HepG2 (cell line): Measurements from ENCODE around the gene ZSCAN23. TPM values are rescaled to one million over a fixed set of nuclear protein-coding genes. Genes with fewer than 3 reads are reported as not detected.

ENCODE experiments used
- ATF7-NPFF ChIP-seq: sonication (generic); formaldehyde crosslinking; IDR thresholded peaks from 2 replicates; pipeline ENCODE4 v1.8.1; 2023; ENCODE audit warnings: mild to moderate bottlenecking, low read depth, missing genetic modification reagents, moderate library complexity
- CBFB ChIP-seq: sonication (generic); formaldehyde crosslinking; IDR thresholded peaks from 2 replicates; pipeline ENCODE4 v1.4.0; 2020; ENCODE audit warnings: missing genetic modification reagents
- CEBPB ChIP-seq: IDR thresholded peaks from 2 replicates; pipeline ENCODE4 v1.6.1; 2011; ENCODE audit warnings: low read depth, low read length, improper control_type of control experiment, borderline replicate concordance
- ELF1 ChIP-seq: sonication (generic); formaldehyde crosslinking; IDR thresholded peaks from 2 replicates; pipeline ENCODE4 v1.4.0; 2020; ENCODE audit warnings: missing genetic modification reagents
- FOXM1 ChIP-seq: sonication (generic); formaldehyde crosslinking; IDR thresholded peaks from 2 replicates; pipeline ENCODE4 v1.5.0; 2020; ENCODE audit warnings: missing genetic modification reagents
- ZFP41 ChIP-seq: sonication (generic); formaldehyde crosslinking; IDR thresholded peaks from 2 replicates; pipeline ENCODE4 v1.4.0; 2020; ENCODE audit warnings: mild to moderate bottlenecking, missing genetic modification reagents, borderline replicate concordance
- ZKSCAN1 ChIP-seq: fragments of 150-350 bp; IDR thresholded peaks from 2 replicates; pipeline ENCODE4 v1.6.1; 2014; ENCODE audit warnings: low read length
- ZNF232 ChIP-seq: sonication (generic); formaldehyde crosslinking; IDR thresholded peaks from 2 replicates; pipeline ENCODE4 v1.4.0; 2020; ENCODE audit warnings: missing genetic modification reagents, borderline replicate concordance
- ZNF331 ChIP-seq: sonication (generic); formaldehyde crosslinking; IDR thresholded peaks from 2 replicates; pipeline ENCODE4 v1.4.0; 2020; ENCODE audit warnings: missing genetic modification reagents
- ZNF589 ChIP-seq: sonication (generic); formaldehyde crosslinking; conservative IDR thresholded peaks from 2 replicates; pipeline ENCODE4 v1.8.0; 2022; ENCODE audit warnings: mild to moderate bottlenecking, moderate library complexity, missing genetic modification reagents
- polyA plus RNA-seq, 8 experiments: library from polyadenylated mRNA; depleted of rRNA in 3 of 8; stranded (reverse) in 7 of 8; unstranded in 1 of 8; fragments of >200 nt; fragmentation: Illumina TruSeq in 4 of 8; extraction: Trizol in 4 of 8; gene quantifications; 2 replicates each; pipeline versions ENCODE4 v1.2.1 to v1.2.3, GENCODE V29; 2011 to 2016; ENCODE audit warnings: low read depth in 4 of 8, missing spikeins in 1 of 8, mixed read lengths in 1 of 8; ENCODE audit not compliant: insufficient read depth in 1 of 8
- total RNA-seq, 5 experiments: library from RNA; depleted of rRNA; stranded (reverse); fragments of >200 nt; fragmentation: Illumina TruSeq; extraction: Trizol; gene quantifications; 2 replicates each; pipeline ENCODE4 v1.2.3, GENCODE V29; 2016; ENCODE audit warnings: low read depth in 1 of 5
- TF ChIP-seq, protein P1 (sequence below): sonication (generic); formaldehyde crosslinking; IDR thresholded peaks from 2 replicates; pipeline ENCODE4 v1.5.1; 2020; ENCODE audit warnings: mild to moderate bottlenecking, moderate library complexity, missing genetic modification reagents
- TF ChIP-seq, protein P2 (sequence below): sonication (generic); formaldehyde crosslinking; IDR thresholded peaks from 2 replicates; pipeline ENCODE4 v1.4.0; 2020; ENCODE audit warnings: missing genetic modification reagents, borderline replicate concordance
- TF ChIP-seq, protein P3 (sequence below): sonication (generic); formaldehyde crosslinking; IDR thresholded peaks from 2 replicates; pipeline ENCODE4 v1.5.1; 2020; ENCODE audit warnings: missing genetic modification reagents, mild to moderate bottlenecking, borderline replicate concordance
- TF ChIP-seq, protein P4 (sequence below), 2 experiments: fragments of 450-650 bp in 1 of 2; sonication (generic) in 1 of 2; formaldehyde crosslinking; IDR thresholded peaks; 2 replicates each; pipeline versions ENCODE4 v1.5.0 to v1.8.0; 2020 to 2022; ENCODE audit warnings: mild to moderate bottlenecking in 1 of 2, missing genetic modification reagents in 1 of 2
- TF ChIP-seq, protein P5 (sequence below): sonication (generic); formaldehyde crosslinking; IDR thresholded peaks from 2 replicates; pipeline ENCODE4 v1.4.0; 2020; ENCODE audit warnings: missing genetic modification reagents, borderline replicate concordance

The ZSCAN23 gene
- total and polyA plus RNA-seq, 2 of the 13 experiments (the other 11 are each of a cell fraction or from before 2014, with no cell fraction given) = 0.29 to 1.2 TPM

DNA sequence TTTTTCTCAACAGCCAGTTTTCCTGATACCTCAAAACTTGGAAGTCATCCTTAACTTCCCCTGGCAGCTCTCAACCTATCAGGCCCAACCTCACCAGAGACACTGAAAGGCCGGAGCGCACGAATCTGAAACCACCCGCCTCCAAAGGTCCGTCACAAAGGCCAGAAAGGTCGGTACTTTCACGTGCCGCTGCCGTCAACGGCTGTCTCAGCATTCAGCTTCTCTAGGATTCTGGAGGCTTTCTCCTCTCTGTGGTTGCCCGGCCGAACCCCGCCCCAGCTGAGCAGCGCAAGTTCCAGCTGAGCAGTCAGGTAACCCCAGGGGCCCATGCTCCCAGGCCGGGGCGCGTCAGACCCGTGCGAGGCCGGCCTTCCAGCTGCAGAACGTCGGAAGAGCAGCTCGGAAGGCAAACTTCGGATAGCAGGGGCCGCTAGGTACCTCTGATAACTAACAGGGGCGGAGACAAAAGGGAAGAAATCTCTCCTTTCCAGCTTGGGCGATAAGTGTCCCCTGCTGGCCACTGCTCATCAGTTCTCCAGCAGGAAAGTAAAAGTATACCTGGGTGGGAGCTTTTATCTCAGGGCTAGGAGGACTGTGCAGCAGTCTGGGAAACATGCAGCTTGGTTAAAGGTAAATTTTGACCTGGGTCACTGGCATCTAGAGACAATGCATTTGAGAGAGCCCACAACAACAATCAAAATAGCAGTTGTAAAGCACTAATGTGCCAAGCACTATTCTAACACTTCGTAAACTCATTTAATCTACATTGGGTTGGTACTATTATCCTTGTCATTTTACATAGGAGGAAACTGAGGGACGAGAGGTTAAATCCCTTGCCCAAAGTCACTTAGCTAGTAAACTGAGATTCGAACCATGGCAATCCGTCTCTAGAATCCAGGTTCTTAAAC lies 59.8 kb downstream of the ZSCAN23 start (continued):
- TF ChIP-seq, protein P1, sequence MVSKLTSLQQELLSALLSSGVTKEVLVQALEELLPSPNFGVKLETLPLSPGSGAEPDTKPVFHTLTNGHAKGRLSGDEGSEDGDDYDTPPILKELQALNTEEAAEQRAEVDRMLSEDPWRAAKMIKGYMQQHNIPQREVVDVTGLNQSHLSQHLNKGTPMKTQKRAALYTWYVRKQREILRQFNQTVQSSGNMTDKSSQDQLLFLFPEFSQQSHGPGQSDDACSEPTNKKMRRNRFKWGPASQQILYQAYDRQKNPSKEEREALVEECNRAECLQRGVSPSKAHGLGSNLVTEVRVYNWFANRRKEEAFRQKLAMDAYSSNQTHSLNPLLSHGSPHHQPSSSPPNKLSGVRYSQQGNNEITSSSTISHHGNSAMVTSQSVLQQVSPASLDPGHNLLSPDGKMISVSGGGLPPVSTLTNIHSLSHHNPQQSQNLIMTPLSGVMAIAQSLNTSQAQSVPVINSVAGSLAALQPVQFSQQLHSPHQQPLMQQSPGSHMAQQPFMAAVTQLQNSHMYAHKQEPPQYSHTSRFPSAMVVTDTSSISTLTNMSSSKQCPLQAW = peak; percentile 97
- TF ChIP-seq ATF7-NPFF (CRISPR knock-in tag) (peak; percentile 67; the same call in 1 of the 2 replicates), ZNF589 (0 out of 2 replicates have a peak, but pooled peaks have one; percentile 75), ZNF331 (CRISPR knock-in tag) (peak; percentile 83), CBFB (CRISPR knock-in tag) (peak; percentile 42), ZKSCAN1 (no peak), FOXM1 (no peak), CEBPB (no peak), ZNF232 (peak; percentile 82; the same call in 1 of the 2 replicates), ELF1 (CRISPR knock-in tag) (peak; percentile 72; the same call in 1 of the 2 replicates), ZFP41 (CRISPR knock-in tag) (peak; percentile 75; the same call in 1 of the 2 replicates)
- TF ChIP-seq, protein P2, sequence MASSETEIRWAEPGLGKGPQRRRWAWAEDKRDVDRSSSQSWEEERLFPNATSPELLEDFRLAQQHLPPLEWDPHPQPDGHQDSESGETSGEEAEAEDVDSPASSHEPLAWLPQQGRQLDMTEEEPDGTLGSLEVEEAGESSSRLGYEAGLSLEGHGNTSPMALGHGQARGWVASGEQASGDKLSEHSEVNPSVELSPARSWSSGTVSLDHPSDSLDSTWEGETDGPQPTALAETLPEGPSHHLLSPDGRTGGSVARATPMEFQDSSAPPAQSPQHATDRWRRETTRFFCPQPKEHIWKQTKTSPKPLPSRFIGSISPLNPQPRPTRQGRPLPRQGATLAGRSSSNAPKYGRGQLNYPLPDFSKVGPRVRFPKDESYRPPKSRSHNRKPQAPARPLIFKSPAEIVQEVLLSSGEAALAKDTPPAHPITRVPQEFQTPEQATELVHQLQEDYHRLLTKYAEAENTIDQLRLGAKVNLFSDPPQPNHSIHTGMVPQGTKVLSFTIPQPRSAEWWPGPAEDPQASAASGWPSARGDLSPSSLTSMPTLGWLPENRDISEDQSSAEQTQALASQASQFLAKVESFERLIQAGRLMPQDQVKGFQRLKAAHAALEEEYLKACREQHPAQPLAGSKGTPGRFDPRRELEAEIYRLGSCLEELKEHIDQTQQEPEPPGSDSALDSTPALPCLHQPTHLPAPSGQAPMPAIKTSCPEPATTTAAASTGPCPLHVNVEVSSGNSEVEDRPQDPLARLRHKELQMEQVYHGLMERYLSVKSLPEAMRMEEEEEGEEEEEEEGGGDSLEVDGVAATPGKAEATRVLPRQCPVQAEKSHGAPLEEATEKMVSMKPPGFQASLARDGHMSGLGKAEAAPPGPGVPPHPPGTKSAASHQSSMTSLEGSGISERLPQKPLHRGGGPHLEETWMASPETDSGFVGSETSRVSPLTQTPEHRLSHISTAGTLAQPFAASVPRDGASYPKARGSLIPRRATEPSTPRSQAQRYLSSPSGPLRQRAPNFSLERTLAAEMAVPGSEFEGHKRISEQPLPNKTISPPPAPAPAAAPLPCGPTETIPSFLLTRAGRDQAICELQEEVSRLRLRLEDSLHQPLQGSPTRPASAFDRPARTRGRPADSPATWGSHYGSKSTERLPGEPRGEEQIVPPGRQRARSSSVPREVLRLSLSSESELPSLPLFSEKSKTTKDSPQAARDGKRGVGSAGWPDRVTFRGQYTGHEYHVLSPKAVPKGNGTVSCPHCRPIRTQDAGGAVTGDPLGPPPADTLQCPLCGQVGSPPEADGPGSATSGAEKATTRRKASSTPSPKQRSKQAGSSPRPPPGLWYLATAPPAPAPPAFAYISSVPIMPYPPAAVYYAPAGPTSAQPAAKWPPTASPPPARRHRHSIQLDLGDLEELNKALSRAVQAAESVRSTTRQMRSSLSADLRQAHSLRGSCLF (CRISPR knock-in tag) = no peak
- TF ChIP-seq, protein P3, sequence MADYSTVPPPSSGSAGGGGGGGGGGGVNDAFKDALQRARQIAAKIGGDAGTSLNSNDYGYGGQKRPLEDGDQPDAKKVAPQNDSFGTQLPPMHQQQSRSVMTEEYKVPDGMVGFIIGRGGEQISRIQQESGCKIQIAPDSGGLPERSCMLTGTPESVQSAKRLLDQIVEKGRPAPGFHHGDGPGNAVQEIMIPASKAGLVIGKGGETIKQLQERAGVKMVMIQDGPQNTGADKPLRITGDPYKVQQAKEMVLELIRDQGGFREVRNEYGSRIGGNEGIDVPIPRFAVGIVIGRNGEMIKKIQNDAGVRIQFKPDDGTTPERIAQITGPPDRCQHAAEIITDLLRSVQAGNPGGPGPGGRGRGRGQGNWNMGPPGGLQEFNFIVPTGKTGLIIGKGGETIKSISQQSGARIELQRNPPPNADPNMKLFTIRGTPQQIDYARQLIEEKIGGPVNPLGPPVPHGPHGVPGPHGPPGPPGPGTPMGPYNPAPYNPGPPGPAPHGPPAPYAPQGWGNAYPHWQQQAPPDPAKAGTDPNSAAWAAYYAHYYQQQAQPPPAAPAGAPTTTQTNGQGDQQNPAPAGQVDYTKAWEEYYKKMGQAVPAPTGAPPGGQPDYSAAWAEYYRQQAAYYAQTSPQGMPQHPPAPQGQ = no peak
- TF ChIP-seq, protein P4, sequence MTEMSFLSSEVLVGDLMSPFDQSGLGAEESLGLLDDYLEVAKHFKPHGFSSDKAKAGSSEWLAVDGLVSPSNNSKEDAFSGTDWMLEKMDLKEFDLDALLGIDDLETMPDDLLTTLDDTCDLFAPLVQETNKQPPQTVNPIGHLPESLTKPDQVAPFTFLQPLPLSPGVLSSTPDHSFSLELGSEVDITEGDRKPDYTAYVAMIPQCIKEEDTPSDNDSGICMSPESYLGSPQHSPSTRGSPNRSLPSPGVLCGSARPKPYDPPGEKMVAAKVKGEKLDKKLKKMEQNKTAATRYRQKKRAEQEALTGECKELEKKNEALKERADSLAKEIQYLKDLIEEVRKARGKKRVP (CRISPR knock-in tag; IDR thresholded peaks at IDR 0.05) = peak in 1 of 2 experiments; percentile 78; a peak in 1 of 4 replicates
- TF ChIP-seq, protein P5, sequence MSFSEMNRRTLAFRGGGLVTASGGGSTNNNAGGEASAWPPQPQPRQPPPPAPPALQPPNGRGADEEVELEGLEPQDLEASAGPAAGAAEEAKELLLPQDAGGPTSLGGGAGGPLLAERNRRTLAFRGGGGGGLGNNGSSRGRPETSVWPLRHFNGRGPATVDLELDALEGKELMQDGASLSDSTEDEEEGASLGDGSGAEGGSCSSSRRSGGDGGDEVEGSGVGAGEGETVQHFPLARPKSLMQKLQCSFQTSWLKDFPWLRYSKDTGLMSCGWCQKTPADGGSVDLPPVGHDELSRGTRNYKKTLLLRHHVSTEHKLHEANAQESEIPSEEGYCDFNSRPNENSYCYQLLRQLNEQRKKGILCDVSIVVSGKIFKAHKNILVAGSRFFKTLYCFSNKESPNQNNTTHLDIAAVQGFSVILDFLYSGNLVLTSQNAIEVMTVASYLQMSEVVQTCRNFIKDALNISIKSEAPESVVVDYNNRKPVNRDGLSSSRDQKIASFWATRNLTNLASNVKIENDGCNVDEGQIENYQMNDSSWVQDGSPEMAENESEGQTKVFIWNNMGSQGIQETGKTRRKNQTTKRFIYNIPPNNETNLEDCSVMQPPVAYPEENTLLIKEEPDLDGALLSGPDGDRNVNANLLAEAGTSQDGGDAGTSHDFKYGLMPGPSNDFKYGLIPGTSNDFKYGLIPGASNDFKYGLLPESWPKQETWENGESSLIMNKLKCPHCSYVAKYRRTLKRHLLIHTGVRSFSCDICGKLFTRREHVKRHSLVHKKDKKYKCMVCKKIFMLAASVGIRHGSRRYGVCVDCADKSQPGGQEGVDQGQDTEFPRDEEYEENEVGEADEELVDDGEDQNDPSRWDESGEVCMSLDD (CRISPR knock-in tag) = no peak; the same call in 1 of the 2 replicates
